GM04503 (cell line): ENCODE results near the gene OCSTAMP.

ENCODE experiments used
- DNase-seq: peaks from one replicate; pipeline ENCODE4 v3.0.0-alpha.2; 2012; ENCODE audit warnings: low read depth

The OCSTAMP gene

GRCh38 chr20:46519471-46520068 is 30.9 kb downstream of the OCSTAMP start:
- DNase-seq = no peak

- DNase-seq = no peak
These were observed 37.3 kb downstream of the OCSTAMP start, which contains the start of gene ZNF334 for GRCh38 chr20:46512943-46513844. Gene ZNF334, minus strand, starts transcription at chr20:46513559. Its CDS starts 1,457 bp downstream, at chr20:46512102.

- DNase-seq = no peak
These were observed 40.9 kb downstream of the OCSTAMP start for GRCh38 chr20:46509523-46509922.

DNA sequence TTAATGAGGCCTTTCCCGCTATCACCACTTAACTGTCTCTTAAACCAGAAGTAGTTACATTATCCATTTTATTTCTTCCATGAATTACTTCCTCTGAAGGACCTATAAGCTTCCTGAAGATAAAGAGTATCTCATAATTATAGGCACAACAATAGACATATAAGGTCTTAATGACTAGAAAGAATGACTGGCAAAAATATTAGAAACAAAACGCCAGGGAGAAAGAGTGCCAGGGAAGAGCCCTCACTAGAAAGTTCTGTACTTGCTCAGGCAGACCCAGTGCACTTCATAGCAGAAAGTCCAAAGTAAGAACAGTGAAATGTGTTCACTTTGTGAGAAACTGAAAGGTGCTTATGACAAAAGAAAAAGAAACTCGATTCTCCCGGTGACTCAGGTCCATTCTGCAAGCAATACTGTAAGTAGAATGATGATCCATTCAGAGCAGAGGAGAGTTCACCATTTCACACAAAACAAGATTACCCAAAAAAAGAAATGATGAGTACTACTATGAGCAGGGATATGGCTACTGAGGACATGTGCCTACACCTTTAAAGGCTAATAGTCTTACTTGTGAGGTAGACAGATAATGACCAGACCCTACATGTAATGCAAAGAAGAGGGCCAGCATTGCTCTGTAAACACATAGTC is 42.6 kb downstream of the OCSTAMP start:
- DNase-seq = no peak

GRCh38 chr20:46505506-46505905 is 44.9 kb downstream of the OCSTAMP start:
- DNase-seq = no peak

DNA sequence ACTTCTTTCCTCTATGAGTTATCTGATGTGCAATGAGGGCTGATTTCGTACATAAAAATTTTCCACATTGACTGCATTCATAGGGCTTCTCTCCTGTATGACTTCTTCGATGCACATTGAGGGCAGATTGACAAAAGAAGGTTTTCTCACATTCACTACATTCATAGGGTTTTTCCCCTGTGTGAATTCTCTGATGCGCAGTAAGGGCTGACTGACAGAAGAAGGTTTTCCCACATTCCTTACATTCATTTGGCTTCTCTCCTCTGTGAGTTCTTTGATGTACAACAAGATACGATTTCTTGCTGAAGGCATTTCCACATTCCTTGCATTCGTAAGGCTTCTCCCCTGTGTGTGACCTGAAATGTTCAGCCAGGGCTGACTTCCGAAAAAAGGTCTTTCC is 48.5 kb downstream of the OCSTAMP start:
- DNase-seq = no peak

GRCh38 chr20:46501337-46501942 is 49.0 kb downstream of the OCSTAMP start:
- DNase-seq = no peak

DNA sequence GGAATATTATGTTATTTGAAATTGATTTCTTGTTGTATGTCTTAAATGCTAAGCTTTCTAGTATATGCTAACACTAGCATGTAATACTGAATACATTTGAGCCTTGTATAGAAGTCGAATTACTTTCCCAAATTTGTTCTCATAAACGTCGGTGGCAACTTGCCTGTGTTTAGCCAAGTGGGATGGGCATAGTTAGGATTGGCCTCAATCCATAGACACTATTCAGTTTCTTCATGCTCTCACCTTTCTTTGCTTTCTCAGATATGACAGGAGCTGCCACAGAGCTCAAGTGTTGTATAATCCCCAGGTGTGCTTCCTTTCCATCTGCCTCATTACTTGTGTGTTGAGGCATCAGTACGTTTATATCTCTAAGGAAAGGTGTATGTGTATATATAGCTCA is 56.4 kb downstream of the OCSTAMP start:
- DNase-seq = no peak

DNA sequence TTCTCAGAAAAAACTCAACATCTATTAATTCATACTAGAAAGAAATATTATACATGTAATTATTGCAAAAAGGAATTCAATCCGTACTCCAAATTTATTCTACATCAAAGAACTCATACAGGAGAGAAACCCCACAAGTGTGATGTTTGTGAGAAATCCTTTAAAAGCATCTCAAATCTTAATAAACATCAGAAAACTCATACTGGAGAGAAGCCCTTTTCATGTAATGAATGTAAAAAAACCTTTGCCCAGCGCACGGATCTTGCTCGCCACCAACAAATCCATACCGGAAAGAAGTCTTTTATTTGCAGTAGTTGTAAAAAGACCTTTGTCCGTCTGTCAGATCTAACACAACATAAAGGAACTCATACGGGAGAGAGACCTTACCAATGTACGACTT is 59.1 kb downstream of the OCSTAMP start:
- no peak for DNase-seq
